Hepatocyte (in vitro differentiated cells): ENCODE measurements around the gene WASF2.

Experiments
- EZH2 ChIP-seq: fragments of 200-600 bp; sonication (generic); IDR thresholded peaks from 2 replicates; pipeline ENCODE4 v1.6.1; 2016; ENCODE audit warnings: antibody characterized with exemption, mild to moderate bottlenecking, borderline replicate concordance
- EZH2phosphoT487 ChIP-seq: fragments of 200-600 bp; sonication (generic); IDR thresholded peaks from one replicate; pipeline ENCODE4 v1.6.1; 2018; ENCODE audit warnings: antibody characterized with exemption, mild to moderate bottlenecking, low read depth, moderate library complexity; ENCODE audit not compliant: unreplicated experiment, severe bottlenecking
- TF ChIP-seq, protein P1 (sequence below): fragments of 200-600 bp; sonication (generic); IDR thresholded peaks from 2 replicates; pipeline ENCODE4 v1.5.1; 2016; ENCODE audit warnings: antibody characterized with exemption, mild to moderate bottlenecking; ENCODE audit not compliant: poor library complexity

GRCh38 chr1:27526569-27527222 lies 36.7 kb upstream of the WASF2 start:
- TF ChIP-seq, protein P1, sequence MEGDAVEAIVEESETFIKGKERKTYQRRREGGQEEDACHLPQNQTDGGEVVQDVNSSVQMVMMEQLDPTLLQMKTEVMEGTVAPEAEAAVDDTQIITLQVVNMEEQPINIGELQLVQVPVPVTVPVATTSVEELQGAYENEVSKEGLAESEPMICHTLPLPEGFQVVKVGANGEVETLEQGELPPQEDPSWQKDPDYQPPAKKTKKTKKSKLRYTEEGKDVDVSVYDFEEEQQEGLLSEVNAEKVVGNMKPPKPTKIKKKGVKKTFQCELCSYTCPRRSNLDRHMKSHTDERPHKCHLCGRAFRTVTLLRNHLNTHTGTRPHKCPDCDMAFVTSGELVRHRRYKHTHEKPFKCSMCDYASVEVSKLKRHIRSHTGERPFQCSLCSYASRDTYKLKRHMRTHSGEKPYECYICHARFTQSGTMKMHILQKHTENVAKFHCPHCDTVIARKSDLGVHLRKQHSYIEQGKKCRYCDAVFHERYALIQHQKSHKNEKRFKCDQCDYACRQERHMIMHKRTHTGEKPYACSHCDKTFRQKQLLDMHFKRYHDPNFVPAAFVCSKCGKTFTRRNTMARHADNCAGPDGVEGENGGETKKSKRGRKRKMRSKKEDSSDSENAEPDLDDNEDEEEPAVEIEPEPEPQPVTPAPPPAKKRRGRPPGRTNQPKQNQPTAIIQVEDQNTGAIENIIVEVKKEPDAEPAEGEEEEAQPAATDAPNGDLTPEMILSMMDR, result no peak
- TF ChIP-seq EZH2 (no peak), EZH2phosphoT487 (no peak)
